GM19467 (cell line): ENCODE results near the gene LGALS4.
"Not testable (repeated sequence)": the region's sequence is repeated elsewhere in the genome, so short reads cannot be mapped to it uniquely, and the experiment has no call there.

ENCODE experiments used
- ATAC-seq: cut with Tn5 transposase; IDR thresholded peaks from one replicate; pipeline ENCODE4 v1.9.1; 2021; ENCODE audit warnings: mild to moderate bottlenecking, moderate library complexity; ENCODE audit not compliant: unreplicated experiment

The LGALS4 gene

GRCh38 chr19:38812841-38813320, at the start of gene LGALS4:
LGALS4 (minus strand) TSS chr19:38812945; CDS start chr19:38812886, 59 bp downstream.
- ATAC-seq: no peak

GRCh38 chr19:38861368-38861767, 48.6 kb upstream of the LGALS4 start:
- no peak for ATAC-seq

- ATAC-seq: not testable (repeated sequence)
Measured at GRCh38 chr19:38859631-38860204, 47.0 kb upstream of the LGALS4 start.

GRCh38 chr19:38856813-38857212, 44.1 kb upstream of the LGALS4 start:
- no peak for ATAC-seq

DNA sequence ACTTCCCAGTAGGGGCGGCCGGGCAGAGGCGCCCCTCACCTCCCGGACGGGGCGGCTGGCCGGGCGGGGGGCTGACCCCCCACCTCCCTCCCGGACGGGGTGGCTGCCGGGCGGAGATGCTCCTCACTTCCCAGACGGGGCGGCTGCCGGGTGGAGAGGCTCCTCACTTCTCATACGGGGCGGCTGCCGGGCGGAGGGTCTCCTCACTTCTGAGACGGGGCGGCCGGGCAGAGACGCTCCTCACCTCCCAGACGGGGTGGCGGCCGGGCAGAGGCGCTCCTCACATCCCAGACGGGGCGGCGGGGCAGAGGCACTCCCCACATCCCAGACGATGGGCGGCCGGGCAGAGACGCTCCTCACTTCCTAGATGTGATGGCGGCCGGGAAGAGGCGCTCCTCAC, 43.0 kb upstream of the LGALS4 start:
- ATAC-seq: not testable (repeated sequence)

DNA sequence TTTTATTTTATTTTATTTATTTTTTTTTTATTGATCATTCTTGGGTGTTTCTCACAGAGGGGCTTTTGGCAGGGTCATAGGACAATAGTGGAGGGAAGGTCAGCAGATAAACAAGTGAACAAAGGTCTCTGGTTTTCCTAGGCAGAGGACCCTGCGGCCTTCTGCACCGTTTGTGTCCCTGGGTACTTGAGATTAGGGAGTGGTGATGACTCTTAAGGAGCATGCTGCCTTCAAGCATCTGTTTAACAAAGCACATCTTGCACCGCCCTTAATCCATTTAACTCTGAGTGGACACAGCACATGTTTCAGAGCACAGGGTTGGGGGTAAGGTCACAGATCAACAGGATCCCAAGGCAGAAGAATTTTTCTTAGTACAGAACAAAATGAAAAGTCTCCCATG, 42.2 kb upstream of the LGALS4 start:
- ATAC-seq: not testable (repeated sequence)

DNA sequence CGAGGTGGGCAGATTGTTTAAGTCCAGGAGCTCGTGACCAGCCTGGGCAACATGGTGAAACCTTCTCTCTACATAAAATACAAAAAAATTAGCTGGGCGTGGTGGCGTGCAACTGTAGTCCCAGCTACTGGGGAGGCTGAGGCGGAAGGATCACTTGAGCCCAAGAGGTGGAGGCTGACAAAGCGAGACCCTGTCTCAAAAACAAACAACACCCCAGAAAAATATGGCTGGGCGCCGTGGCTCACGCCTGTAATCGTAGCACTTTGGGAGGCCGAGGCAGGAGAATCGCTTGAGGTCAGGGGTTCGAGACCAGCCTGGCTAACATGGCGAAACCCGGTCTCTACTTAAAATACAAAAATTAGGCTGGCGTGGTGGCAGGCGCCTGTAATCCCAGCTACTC, 40.5 kb upstream of the LGALS4 start:
- no peak for ATAC-seq

DNA sequence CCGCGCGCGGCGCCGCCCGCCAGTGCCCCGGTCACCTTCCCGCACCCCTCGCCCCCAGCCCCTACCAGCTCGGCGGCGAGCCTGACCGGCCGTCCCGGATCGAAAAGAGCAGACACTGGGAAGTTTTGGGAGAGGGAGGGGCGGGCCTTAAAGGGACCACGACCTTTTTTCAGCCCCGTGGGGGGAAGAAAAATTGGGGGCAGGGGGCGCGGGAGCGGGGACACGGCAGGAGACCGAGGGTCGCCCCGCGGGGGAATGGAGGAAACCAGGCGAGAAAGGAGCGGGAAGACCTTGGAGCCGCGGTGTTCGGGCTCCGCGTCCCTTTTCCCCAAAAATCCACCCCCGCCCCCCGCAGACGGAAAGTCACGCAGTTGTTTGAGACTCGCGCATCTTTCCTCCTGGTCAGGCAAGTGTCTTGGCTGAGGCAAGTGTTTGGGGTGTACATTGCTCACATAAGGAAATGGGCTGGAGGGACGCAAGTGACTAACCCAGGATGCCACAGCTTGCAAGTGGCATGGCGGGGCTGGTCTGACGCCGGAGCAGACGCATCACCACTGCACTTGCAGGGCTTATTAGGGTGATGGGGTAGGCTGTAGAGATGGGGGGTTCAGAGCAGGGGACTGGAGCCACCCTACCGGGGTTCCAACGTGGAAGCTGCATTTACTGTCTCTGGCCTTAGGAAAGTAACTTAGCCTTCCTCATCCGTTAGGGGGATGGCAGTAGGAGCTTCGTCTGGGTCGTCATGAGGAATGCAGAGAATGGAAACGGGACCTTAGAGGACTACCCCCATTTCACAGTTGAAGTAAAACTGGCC, 39.7 kb upstream of the LGALS4 start:
- no peak for ATAC-seq

DNA sequence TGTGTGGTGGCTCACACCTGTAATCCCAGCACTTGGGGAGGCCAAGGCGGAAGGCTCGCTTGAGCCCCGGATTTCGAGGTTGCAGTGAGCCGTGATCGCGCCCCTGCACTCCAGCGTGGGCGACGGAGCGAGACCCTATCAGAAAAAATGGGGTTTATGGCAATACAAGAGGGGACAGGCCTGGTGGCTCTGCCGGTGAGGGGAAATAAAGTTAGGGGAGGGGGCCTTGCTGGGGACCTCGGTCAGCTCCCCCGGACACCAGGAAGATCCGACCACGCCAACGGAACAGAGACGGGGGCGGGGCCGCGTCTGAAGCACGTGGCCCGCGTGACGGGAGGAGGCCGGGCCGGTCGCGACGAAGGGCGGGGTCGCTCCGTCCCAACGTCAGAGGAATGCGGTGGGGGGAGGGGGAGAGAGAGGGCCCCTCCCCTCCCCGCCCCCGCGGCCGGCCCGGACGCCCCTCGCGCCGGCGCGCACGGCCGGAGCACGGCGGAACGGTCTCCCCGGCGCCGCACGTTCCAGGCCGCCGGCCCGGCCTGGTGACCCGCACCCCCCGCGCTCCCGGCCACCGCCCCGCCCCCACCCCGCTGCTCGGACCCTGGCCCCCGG, 39.0 kb upstream of the LGALS4 start:
- no peak for ATAC-seq

GRCh38 chr19:38850976-38851621, 38.4 kb upstream of the LGALS4 start:
- ATAC-seq: no peak

- ATAC-seq: peak; percentile 53
Measured at GRCh38 chr19:38850436-38850975, 37.8 kb upstream of the LGALS4 start.

GRCh38 chr19:38849860-38850435, 37.2 kb upstream of the LGALS4 start, which contains the start of gene HNRNPL:
HNRNPL (minus strand) TSS chr19:38849986; CDS start chr19:38849966, 20 bp downstream.
- ATAC-seq: peak; percentile 47

DNA sequence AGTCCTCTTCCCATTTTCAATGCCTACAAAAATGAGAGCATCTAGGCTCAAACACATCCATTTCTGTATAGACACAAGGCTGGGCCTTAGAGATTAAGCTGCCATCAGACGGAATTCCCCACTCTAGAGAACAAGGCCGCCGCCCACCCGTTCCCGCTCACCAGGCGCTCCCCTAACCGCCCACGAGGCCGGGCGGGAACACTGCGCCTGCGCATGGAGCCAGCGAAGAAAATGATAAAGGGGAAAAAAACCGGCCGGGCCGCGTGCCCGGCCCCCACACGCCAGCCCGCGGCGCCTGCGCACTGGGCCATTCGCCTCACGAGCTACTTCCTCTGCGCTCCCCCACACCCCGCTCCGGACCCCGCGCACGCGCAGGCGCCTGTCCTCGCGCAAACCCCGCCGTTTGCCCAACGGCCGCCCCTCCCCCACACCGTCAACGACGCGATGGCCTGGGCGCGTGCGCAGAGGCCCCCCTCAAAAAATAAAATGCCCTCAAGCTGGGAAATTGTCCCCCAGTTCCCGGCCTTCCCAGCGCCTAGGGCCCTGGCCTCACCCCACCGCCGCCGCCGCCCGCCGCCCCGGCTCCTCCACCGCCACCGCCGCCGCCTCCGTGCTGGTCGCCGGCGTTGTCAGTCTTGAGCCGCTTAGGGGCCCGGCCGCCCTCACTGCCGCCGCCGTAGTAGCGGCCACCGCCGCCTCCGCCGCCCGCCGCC, 36.6 kb upstream of the LGALS4 start:
- peak; percentile 24 for ATAC-seq

DNA sequence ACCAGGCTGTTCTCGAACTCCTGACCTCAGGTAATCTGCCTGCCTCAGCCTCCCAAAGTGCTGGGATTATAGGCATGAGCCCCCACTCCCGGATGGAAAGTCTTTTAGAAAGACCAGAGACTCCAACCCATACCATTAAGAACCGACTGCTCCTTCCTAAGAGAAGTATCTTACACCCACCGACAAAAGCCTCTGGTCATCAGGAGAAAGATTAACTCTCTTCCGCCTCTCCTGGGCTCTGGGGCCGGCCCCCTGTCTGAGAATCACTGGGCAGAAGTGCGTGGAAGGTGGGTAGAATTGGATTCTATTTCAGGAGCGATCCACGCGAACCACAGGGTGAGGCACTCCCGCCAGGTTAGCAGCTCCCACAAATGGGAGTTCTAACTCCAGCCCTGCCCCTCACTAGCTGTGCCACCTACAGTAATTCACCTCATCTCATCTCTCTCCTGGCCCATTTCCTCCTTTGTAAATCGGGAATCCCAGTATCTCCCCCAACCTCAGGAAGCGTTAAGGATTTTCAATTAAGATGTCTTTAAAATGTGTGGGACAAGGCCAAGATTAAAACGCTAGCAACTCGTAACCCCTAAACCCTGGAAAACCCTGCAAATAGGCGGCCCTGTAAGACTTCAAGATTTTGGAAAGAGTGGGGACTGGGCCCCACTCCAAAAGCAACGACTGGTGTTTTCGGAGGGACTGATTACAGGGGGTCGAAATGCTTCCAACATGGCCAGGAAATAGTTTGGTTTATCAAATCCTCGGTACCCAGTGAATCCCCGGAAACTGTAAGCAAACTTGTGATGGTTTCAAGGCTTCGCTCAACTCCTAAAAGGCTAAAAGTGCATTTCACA, 35.8 kb upstream of the LGALS4 start:
- ATAC-seq: no peak

DNA sequence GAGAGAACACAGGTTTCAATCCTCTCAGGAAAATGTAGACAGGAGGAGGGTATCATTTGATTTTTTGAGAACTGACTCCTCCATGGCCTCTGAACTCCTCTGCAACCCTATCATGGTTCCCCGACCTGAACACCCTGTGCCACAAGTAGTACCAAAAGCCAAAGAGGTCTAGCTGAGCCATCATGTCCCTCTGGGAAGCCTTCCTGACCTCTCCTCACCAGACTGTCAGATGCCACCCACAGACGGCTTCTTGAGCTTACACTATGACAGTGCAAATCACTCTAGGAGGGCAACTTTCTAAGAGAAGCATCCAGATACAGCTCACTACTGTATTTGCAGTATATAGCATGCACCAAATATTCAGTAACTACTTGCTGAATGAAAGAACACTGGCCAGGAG, 33.4 kb upstream of the LGALS4 start:
- ATAC-seq: no peak

DNA sequence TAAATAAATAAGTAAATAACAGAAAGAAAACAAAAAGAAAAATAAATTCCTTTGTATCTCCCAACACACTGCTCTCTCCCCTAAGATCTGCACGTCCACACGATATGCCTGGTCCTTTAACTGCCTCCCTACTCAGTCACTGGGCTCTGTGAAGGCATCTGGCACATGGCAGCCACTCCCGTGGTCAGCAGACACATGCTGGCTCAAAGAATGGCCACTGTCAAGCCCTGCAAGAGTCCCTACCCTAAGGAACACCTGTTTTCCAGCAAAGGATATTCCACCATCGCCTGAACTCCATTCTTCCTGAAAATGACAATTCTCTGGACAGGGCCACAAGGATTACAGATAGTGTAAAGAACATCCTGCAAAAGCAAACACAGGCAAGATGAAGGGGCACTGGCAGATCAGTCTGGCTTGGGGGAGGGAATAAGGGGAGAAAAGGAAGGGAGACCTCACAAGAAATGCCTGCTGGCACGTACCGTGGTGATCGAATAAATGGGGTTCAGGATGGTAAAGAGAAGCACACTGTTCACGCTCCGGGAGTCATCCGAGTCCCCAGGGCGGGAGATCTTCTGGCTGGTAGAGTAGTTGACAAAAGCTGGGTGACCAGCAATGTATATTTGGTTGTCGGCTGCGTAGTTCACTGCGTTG, 32.8 kb upstream of the LGALS4 start:
- ATAC-seq: no peak

GRCh38 chr19:38844093-38844686, 31.4 kb upstream of the LGALS4 start:
- no peak for ATAC-seq

DNA sequence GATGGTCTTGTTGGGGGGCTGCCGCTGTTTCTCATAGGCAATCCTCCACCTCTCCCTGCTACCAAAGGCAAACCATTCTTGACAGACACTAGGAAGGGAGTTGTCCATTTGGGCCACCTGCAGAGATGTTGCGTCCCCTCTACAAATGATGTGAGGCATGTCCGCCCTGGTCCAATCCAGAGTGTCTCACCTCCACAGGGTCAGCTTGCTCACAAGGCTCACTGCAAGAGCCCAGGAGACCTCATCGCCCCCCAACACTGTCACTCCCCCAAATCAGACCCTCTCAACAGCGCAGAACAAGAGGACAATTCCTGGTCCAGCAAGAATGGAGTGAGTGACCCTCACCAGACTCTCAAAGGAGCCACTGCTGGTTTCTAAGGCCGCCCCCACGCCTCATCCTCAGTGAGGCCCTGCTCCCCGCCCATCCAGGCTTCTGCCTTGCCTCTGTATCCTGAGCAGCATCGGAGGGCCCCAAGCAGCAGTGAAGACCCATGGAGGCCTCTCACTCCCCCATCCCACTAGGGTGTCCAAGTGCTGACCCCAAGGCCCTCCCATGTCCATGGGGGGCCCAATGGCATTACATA, 30.5 kb upstream of the LGALS4 start:
- ATAC-seq: no peak
